Skeletal muscle tissue (tissue), 4 donors: Measurements from ENCODE around the gene HUS1B. TPM values are rescaled to one million over a fixed set of nuclear protein-coding genes. Genes with fewer than 3 reads are reported as not detected.
A peak's percentile ranks its signal among the peaks of the same experiment; 100 is the strongest.
"Not testable (repeated sequence)": the region's sequence is repeated elsewhere in the genome, so short reads cannot be mapped to it uniquely, and the experiment has no call there.

Experiments used
- H3K27ac ChIP-seq: one replicate; pipeline ENCODE4 v1.7.0; 2013; ENCODE audit warnings: mild to moderate bottlenecking, low read depth, low read length, inconsistent platforms
- H3K27me3 ChIP-seq, 3 donors: one replicate each; pipeline ENCODE4 v1.7.0; 2013; ENCODE audit warnings: low read length in 3 of 3; ENCODE audit not compliant: control insufficient read depth in 3 of 3, insufficient read depth in 3 of 3
- H3K36me3 ChIP-seq, 3 donors: one replicate each; pipeline ENCODE4 v1.7.0; 2013; ENCODE audit warnings: low read length in 3 of 3; ENCODE audit not compliant: control insufficient read depth in 3 of 3, insufficient read depth in 3 of 3
- H3K4me1 ChIP-seq, 3 donors: one replicate each; pipeline ENCODE4 v1.7.0; 2013; ENCODE audit warnings: low read length in 3 of 3, mild to moderate bottlenecking in 3 of 3; ENCODE audit not compliant: control insufficient read depth in 3 of 3, insufficient read depth in 3 of 3
- H3K4me3 ChIP-seq, 3 donors: one replicate each; pipeline ENCODE4 v1.7.0; 2013; ENCODE audit warnings: low read length in 3 of 3
- H3K9ac ChIP-seq, 3 donors: one replicate each; pipeline ENCODE4 v1.7.0; 2013; ENCODE audit warnings: low read length in 3 of 3, mild to moderate bottlenecking in 3 of 3, moderate library complexity in 2 of 3, low read depth in 1 of 3
- H3K9me3 ChIP-seq, 3 donors: one replicate each; pipeline ENCODE4 v1.7.0; 2013; ENCODE audit warnings: low read length in 3 of 3; ENCODE audit not compliant: control insufficient read depth in 3 of 3
- total RNA-seq: library from RNA; depleted of rRNA; stranded (reverse); fragments of >200 nt; gene quantifications from one replicate; pipeline ENCODE4 v1.2.3, GENCODE V29; 2014
- donor health status: Osteomylitis.

The HUS1B gene
- total RNA-seq, 1 donor from 2014 or later, result 1.0 TPM

DNA sequence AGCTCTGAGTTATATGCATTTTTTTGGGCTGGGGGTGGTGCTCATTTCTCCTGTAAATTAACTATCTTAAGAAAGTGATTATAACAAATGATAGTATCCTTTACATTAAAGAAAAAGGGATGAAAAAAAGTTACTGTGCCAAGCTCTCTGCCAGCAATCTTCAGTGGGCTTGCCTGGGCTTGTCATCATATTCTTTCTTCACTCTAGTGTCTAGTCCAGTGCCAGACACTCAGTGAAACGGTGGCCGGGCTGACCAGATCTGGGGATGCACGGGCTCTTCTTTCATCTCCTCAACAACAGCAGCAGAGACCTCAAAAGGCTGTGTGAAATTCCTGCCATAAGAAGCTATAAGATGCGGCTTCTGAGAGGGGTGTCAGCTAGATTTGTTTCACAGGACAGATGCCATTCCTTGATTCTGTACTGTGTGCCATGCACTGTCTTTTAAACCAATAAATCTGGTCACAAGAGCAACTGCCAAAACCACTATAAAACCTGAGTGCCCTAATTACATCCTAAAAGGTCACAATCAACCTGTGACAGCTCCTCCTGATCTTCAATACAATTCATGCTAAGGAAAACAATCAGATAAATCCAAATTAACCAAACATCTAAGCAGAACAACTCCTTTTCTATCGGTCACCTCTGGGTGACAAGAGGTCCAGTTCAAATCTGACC, 23.9 kb upstream of the HUS1B start:
- H3K9me3 ChIP-seq, result peaks cover 0 to 2% (median 0%) of the 10 kb centered on the region in 3 donors
- H3K9ac ChIP-seq, result no peak overlapping the region
- H3K4me1 ChIP-seq, result peaks cover 7 to 31% (median 17%) of the 10 kb centered on the region in 3 donors
- no peak overlapping the region for H3K27ac ChIP-seq
- H3K4me3 ChIP-seq, result no peak overlapping the region
- no peaks in the 10 kb centered on the region for H3K27me3 ChIP-seq
- H3K36me3 ChIP-seq, result no peaks in the 10 kb centered on the region

DNA sequence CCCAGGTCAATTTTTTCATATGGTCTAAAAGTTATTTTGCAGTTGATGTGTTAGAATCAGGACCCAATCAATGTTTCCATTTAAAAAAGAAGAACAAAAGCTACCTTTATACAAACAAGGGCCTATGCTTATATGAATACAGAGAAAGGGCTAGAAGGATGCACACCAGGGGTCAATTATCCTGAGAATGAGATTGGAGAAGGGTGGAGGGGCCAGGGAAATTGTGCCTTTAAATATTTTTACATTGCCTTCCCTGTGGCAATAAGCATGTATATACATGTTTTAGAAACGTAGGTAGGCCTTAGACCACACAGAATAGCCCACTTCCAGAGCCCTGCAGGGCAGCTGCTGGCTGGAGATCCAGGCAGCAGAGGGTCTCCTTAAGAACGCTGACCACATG, 23.4 kb upstream of the HUS1B start:
- Histone ChIP-seq H3K36me3 (no peaks in the 10 kb centered on the region), H3K27ac (no peak overlapping the region), H3K4me3 (no peak overlapping the region), H3K4me1 (peaks cover 7 to 30% (median 17%) of the 10 kb centered on the region in 3 donors), H3K9ac (no peak overlapping the region), H3K9me3 (peaks cover 0 to 2% (median 0%) of the 10 kb centered on the region in 3 donors), H3K27me3 (no peaks in the 10 kb centered on the region)

DNA sequence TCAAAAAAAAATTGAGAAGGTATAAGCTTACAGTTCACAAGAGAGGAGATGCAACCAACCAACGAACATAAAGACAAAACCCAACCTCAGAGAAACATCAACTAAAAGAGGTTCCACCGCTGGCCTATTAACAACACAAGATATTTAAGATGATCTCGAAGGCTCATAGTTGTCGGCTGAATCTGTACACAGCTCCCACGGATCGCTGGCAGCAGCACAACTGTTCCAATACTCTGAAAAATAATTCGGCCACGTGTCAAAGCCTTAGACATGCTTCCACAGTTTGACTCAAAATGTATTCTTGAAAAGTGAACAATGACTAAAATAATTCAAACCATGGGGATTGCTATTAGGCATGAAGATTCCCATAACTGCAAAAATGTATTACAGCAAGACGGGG, 22.4 kb upstream of the HUS1B start:
- H3K9ac ChIP-seq, result no peak overlapping the region
- H3K27me3 ChIP-seq, result no peaks in the 10 kb centered on the region
- no peak overlapping the region for H3K4me3 ChIP-seq
- no peak overlapping the region for H3K27ac ChIP-seq
- H3K9me3 ChIP-seq, result peaks cover 0 to 2% (median 0%) of the 10 kb centered on the region in 3 donors
- no peaks in the 10 kb centered on the region for H3K36me3 ChIP-seq
- H3K4me1 ChIP-seq, result peaks cover 6 to 25% (median 17%) of the 10 kb centered on the region in 3 donors

DNA sequence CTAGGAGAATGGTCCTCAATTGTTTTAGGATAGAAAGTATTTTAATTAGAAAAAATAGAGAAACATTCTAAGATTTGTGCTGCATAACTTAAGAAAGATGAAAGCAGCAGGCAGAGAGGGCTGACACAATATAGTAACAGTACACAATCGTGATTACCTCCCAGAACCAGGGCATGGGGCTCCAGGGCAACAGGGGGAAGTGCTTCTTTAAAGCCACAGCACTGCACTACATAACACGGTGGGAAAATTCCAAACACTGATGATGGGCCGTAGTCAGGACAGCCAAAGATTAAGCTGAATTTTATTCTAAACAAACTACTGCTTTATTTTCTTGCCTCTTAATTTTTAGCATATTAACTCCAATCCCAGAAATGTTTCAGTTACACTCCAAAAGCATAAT, 21.6 kb upstream of the HUS1B start:
- Histone ChIP-seq H3K9me3 (no peaks in the 10 kb centered on the region), H3K9ac (no peak overlapping the region), H3K36me3 (no peaks in the 10 kb centered on the region), H3K4me1 (peaks cover 0 to 17% (median 11%) of the 10 kb centered on the region in 3 donors), H3K4me3 (no peak overlapping the region), H3K27me3 (no peaks in the 10 kb centered on the region), H3K27ac (no peak overlapping the region)

DNA sequence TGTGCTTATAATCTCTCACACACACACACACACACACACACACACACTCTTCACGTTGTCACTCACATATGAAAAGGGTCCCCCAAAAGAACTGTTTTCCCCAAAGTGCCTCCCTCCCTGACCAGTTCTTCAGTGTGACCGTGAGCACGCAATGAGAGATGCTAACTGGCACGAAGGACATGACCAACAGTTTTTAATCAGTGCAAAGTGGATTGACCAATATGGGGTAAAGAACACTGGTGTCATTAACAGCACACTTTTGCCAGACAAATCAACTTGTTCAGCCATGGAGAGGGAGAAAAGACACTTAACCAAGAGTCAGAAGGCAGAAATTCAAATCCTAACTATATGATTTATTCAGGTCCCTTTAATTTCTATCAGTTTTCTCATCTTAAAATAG, 21.0 kb upstream of the HUS1B start:
- H3K4me3 ChIP-seq, result no peak overlapping the region
- H3K27ac ChIP-seq, result no peak overlapping the region
- H3K9ac ChIP-seq, result no peak overlapping the region
- H3K4me1 ChIP-seq, result peaks cover 0 to 16% (median 9%) of the 10 kb centered on the region in 3 donors
- H3K36me3 ChIP-seq, result no peaks in the 10 kb centered on the region
- no peaks in the 10 kb centered on the region for H3K9me3 ChIP-seq
- H3K27me3 ChIP-seq, result no peaks in the 10 kb centered on the region

DNA sequence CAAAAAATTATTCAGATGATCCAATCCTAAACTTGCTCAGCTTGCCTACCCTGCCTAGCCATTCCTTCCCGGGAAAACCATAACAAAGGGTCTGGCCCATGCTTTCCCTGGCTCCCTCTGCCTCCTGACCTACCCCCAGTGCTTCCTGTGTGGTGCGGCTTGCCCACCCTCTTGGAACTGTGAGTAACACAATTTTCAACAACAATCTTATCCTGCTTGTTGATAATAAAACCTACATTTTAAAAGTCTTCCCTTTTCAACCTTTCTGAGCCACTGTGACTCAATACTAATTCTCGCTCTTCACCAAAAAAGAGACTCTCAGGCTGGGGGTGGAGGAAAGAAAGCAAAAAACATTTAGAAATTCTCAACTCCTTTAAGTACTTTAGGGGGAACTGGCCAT, 18.1 kb upstream of the HUS1B start:
- H3K4me3 ChIP-seq, result no peak overlapping the region
- peaks cover 0 to 9% (median 9%) of the 10 kb centered on the region in 3 donors for H3K4me1 ChIP-seq
- H3K36me3 ChIP-seq, result no peaks in the 10 kb centered on the region
- no peaks in the 10 kb centered on the region for H3K9me3 ChIP-seq
- no peaks in the 10 kb centered on the region for H3K27me3 ChIP-seq
- no peak overlapping the region for H3K9ac ChIP-seq
- no peak overlapping the region for H3K27ac ChIP-seq

DNA sequence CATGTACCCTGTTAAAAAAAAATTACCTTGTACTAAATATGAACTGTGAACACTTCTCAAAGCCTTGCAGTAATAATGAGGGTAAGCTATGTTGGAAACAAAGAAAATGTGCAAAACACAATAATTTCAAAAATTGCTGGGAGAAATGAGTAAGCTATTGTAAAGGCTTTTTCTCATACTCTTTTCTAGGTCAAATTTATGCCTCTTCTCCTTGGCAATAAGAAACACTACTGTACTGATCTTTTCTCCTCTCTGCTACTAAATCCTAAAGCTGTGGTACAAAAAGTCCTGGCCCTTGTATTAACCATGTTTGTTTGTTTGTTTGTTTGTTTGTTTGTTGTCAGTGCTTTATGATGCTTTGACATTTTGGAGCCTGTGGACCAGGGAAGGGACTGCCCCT, 17.5 kb upstream of the HUS1B start:
- Histone ChIP-seq H3K27me3 (no peaks in the 10 kb centered on the region), H3K9me3 (no peaks in the 10 kb centered on the region), H3K4me1 (peaks cover 0 to 9% (median 8%) of the 10 kb centered on the region in 3 donors), H3K27ac (no peak overlapping the region), H3K9ac (peak overlapping the region in 1 of 3 donors; percentile 16), H3K36me3 (no peaks in the 10 kb centered on the region), H3K4me3 (no peak overlapping the region)

DNA sequence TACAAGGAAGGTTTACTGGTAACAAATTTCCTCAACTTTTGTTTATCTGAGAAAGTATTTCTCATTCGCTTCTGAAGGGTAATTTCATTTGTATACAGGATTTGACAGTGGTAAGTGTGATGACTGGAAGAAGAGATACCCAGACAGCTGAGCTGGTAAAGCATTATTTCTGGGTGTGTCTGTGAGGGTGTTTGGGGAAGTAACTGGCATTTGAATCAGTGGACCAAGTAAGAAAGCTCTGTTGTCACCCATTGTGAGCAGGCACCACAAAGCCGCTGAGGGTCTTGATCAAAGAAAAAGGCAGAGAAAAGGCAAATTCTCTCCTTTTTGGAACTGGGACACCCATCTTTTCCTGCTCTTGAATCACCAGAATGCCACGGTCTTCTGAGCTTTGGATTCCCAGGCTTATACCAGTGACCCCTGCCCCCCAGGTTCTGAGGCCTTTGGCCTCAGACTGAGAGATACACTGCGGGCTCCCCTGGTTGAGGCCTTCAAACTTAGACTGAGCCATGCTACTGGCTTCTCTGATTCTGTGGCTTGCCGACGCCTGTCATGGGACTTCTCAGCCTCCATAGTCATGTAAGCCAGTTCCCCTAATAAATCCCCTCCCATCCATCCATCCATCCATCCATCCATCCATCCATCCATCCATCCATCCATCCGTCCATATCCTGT, 10.5 kb upstream of the HUS1B start:
- Histone ChIP-seq H3K9ac (no peak overlapping the region), H3K4me3 (no peak overlapping the region), H3K4me1 (no peaks in the 10 kb centered on the region), H3K27me3 (no peaks in the 10 kb centered on the region), H3K9me3 (peaks cover 0 to 3% (median 0%) of the 10 kb centered on the region in 3 donors), H3K36me3 (no peaks in the 10 kb centered on the region), H3K27ac (no peak overlapping the region)

DNA sequence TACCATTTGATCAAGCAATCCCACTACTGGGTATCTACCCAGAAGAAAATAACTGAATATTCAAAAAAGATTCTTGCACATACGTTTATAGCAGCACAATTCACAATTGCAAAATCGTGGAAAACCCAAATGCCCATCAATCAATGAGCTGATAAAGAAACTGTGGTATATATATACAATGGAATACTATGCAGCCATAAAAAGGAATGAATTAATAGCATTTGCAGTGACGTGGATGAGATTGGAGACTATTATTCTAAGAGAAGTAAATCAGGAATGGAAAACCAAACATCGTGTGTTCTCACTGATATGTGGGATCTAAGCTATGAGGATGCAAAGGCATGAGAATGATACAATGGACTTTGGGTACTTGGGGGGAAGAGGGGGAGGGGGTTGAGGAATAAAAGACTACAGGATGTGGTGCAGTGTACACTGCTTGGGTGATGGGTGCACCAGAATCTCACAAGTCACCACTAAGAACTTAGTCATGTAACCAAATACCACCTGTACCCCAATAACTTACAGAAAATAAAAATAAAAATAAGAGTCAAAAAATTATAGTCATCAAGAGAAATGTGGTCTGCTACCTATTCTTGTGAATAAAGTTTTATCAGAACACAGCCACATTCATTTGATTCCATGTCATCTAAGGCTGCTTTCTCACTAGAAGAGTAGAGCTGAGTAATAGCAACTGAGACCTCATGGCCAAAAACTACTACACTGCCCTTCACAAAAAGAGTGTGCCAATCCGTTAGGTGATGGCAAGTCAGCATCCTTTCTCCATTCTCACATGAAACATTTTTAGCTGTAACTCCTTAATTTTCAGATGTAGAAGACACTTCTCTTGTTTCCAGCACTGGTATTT, 8.7 kb upstream of the HUS1B start:
- H3K4me1 ChIP-seq, result no peaks in the 10 kb centered on the region
- no peaks in the 10 kb centered on the region for H3K36me3 ChIP-seq
- no peak overlapping the region for H3K27ac ChIP-seq
- no peaks in the 10 kb centered on the region for H3K27me3 ChIP-seq
- no peak overlapping the region for H3K9ac ChIP-seq
- H3K9me3 ChIP-seq, result peaks cover 0 to 3% (median 0%) of the 10 kb centered on the region in 3 donors
- H3K4me3 ChIP-seq, result no peak overlapping the region

DNA sequence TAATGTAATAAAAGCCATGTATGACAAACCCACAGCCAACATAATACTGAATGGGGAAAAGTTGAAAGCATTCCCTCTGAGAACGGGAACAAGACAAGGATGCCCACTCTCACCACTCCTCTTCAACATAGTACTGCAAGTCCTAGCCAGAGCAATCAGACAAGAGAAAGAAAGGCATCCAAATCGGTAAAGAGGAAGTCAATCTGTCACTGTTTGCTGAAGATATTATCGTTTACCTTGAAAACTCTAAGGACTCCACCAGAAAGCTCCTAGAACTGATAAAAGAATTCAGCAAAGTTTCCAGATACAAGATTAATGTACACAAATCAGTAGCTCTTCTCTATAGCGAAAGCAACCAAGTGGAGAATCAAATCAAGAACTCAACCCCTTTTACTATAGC, 6.9 kb upstream of the HUS1B start:
- H3K27me3 ChIP-seq, H3K27ac ChIP-seq, H3K9me3 ChIP-seq, H3K4me1 ChIP-seq, H3K4me3 ChIP-seq, H3K36me3 ChIP-seq, H3K9ac ChIP-seq: not testable (repeated sequence)
